H1 (cell line): ENCODE results near the gene RREB1.

Experiments used
- ATF3 ChIP-seq: IDR thresholded peaks from 2 replicates; pipeline ENCODE4 v1.6.1; 2011; ENCODE audit warnings: low read depth, mild to moderate bottlenecking, low read length; ENCODE audit not compliant: insufficient read depth
- EZH2 ChIP-seq: fragments of 200-600 bp; sonication (generic); IDR thresholded peaks from 2 replicates; pipeline ENCODE4 v1.7.1; 2012; ENCODE audit warnings: low read depth, mild to moderate bottlenecking, moderate library complexity, low read length, inconsistent platforms; ENCODE audit not compliant: severe bottlenecking
- POLR2A ChIP-seq, 2 experiments: IDR thresholded peaks; 1 replicate in 1 of 2; 2 replicates in 1 of 2; pipeline ENCODE4 v1.6.1; 2011; ENCODE audit warnings: low read depth in 2 of 2, low read length in 2 of 2, mild to moderate bottlenecking in 2 of 2; ENCODE audit errors: control extremely low read depth in 1 of 2
- SP1 ChIP-seq: IDR thresholded peaks from 2 replicates; pipeline ENCODE4 v1.6.1; 2011; ENCODE audit warnings: low read depth, low read length
- TF ChIP-seq, protein P1 (sequence below), 3 experiments: IDR thresholded peaks; 1 replicate in 2 of 3; 2 replicates in 1 of 3; pipeline versions ENCODE4 v1.5.1 to v1.6.1; 2011; ENCODE audit warnings: low read length in 3 of 3, mild to moderate bottlenecking in 3 of 3, inconsistent platforms in 2 of 3, low read depth in 1 of 3, moderate library complexity in 1 of 3; ENCODE audit not compliant: insufficient read depth in 1 of 3; ENCODE audit errors: control extremely low read depth in 1 of 3

DNA sequence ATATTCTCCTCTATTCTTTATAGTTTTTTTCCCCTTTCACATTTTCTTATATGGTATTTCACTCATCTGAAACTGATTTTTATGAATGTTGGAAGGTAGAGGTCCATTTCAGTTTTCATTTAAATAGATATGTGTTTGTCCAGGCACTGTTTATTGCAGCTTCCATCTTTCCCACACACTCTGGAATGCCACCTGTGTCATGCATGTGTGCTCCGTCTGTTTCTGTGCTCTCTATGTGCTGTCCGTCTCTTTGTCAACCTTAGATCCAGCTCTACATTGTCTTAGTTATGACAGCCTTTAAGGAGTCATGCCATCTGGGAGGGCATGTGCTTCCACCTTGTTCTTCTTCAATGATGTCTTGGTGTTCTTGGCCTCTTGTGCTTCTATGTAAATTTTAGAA is 36.4 kb upstream of the RREB1 start:
- TF ChIP-seq EZH2 (no peak), ATF3 (no peak), POLR2A (IDR thresholded peaks at IDR 0.05; ENCODE audit: control extremely low read depth in 1 of 2, low read depth in 2 of 2, low read length in 2 of 2) (no peak), SP1 (no peak)
- TF ChIP-seq, protein P1, sequence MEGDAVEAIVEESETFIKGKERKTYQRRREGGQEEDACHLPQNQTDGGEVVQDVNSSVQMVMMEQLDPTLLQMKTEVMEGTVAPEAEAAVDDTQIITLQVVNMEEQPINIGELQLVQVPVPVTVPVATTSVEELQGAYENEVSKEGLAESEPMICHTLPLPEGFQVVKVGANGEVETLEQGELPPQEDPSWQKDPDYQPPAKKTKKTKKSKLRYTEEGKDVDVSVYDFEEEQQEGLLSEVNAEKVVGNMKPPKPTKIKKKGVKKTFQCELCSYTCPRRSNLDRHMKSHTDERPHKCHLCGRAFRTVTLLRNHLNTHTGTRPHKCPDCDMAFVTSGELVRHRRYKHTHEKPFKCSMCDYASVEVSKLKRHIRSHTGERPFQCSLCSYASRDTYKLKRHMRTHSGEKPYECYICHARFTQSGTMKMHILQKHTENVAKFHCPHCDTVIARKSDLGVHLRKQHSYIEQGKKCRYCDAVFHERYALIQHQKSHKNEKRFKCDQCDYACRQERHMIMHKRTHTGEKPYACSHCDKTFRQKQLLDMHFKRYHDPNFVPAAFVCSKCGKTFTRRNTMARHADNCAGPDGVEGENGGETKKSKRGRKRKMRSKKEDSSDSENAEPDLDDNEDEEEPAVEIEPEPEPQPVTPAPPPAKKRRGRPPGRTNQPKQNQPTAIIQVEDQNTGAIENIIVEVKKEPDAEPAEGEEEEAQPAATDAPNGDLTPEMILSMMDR (IDR thresholded peaks at IDR 0.05; ENCODE audit: control extremely low read depth in 1 of 3, insufficient read depth in 1 of 3, low read depth in 1 of 3, low read length in 3 of 3): no peak
